SK-MEL-5 (cell line): ENCODE measurements around the gene SMAD3. TPM values are rescaled to one million over a fixed set of nuclear protein-coding genes. Genes with fewer than 3 reads are reported as not detected.
"Not testable (repeated sequence)": the region's sequence is repeated elsewhere in the genome, so short reads cannot be mapped to it uniquely, and the experiment has no call there.

Source experiments
- DNase-seq: peaks from one replicate; pipeline ENCODE4 v3.0.0-alpha.2; 2016; ENCODE audit warnings: low read depth, low spot score
- in situ Hi-C: cut with HindIII; loops from 2 replicates; pipeline ENCODE4 v1.10.0; 2016; ENCODE audit warnings: low sequenced_read_pairs, high pct_unique_total_duplicates, low pct_unique_long_range_greater_than_20kb
- total RNA-seq: library from RNA; depleted of rRNA; stranded (reverse); fragments of >200 nt; shearing (Covaris generic); gene quantifications from 2 replicates; pipeline ENCODE4 v1.2.3, GENCODE V29; 2014

SMAD3 gene
- total RNA-seq, 1 experiment from 2014 or later = 5.6 TPM

- DNase-seq, in situ Hi-C loops: not testable (repeated sequence)
These were observed 87.6 kb downstream of the SMAD3 start for GRCh38 chr15:67153044-67153443.

DNA sequence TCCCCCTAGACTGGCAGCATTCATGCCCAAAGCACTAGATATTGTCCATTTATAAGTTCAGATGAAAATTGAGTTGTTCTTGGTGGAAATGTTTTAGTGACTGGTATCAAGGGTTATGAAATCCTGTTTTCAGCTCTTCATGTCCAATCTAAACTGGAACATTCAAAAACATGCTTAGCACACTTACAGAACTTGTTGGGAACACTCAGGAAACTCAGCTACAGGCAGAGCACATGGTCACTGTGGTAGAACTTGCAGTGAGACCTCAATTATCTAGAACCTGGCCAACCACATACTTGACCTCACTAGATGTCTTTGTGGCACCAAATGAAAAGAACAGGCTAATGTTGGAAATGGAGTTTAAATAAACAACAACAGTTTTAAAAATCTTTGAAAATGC is 88.8 kb downstream of the SMAD3 start:
- DNase-seq = no peak
- in situ Hi-C loops = no loop called here

- no peak for DNase-seq
- in situ Hi-C loops = no loop called here
These were observed 91.0 kb downstream of the SMAD3 start for GRCh38 chr15:67156426-67156825.

DNA sequence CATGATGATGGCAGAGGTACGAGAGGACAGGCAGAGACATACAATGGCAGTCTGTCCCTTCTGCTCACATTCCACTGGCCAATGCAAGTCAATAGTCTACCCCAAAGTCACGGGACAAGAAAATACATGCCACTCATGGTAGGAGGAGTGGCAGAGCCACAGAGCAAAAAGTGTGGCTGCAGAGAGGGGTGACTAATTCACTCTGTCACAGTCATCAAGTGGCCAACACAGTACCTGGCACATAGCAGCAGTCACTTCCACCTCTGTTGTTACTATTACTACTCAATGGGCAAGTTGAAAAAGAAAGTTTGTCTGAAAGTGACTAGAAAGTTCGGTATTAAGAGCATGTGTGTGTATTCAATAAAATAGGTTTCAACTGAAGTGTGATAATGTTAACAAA is 91.4 kb downstream of the SMAD3 start:
- no peak for DNase-seq
- in situ Hi-C loops = no loop called here

- in situ Hi-C loops = no loop called here
- no peak for DNase-seq
These were observed 92.3 kb downstream of the SMAD3 start for GRCh38 chr15:67157521-67158252.

DNA sequence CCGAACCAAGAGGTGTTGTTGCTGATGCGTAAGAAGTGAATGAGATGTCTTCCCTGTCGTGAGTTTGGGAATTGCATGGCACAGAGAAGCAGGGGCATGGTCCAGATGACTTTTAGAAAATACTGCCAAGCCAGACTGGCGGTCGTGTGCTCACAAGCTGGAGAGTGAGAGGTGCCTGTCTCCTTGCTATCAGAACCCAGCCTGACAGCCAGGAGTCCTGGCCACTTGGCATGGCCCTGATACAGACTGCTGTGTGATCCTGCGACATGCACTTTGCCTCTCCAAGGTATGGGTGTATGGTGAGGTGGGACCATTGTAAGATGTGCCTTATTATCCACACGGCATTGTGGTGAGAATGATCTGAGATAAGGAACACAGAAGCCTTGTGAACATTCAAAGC is 93.0 kb downstream of the SMAD3 start:
- in situ Hi-C loops = no loop called here
- DNase-seq = no peak

DNA sequence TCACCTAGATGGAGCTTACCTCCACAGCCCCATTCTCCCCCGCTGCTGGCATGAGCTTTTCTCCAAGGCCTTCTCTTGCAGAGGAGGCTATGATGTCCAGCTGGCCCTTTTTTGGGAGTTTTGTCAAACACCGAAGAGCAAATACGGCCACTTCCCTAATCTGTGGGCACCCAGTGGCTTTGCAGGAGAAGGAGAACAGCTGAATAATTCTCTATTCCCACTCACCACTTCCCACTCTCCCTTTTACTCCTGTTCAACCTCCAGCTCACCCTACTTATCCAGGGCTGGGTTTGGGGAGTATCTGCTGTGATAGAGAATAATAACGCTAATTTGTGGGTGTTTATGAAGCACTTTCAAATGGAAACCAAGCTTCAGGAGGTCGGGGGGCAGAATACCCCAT is 96.0 kb downstream of the SMAD3 start:
- no peak for DNase-seq
- in situ Hi-C loops = no loop called here

DNA sequence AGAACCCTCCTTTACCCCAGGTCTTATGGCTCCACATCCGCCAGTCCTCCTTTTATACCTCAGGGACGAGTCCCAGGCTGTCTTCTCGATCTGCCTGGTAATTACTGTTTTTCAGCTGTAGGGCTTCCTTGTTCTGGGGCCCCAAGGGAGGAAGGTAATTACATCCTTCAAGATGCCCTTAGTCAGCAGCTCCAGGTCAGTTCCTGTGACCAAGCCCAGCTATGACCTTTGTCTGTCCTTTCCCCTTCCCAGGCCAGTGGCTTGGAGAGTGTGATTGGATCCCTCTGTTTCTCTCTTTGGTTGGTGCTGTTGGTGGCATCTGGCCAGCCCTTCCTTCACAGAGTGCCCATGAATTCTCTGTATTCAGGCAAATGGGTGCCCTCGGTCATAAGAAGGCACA is 96.5 kb downstream of the SMAD3 start:
- no peak for DNase-seq
- in situ Hi-C loops = no loop called here

- in situ Hi-C loops = no loop called here
- no peak for DNase-seq
These were observed 97.8 kb downstream of the SMAD3 start for GRCh38 chr15:67163180-67163579.

- no peak for DNase-seq
- in situ Hi-C loops = no loop called here
These were observed 99.0 kb downstream of the SMAD3 start for GRCh38 chr15:67164401-67164791.

- in situ Hi-C loops = no loop called here
- no peak for DNase-seq
These were observed 99.4 kb downstream of the SMAD3 start for GRCh38 chr15:67164811-67165253.

DNA sequence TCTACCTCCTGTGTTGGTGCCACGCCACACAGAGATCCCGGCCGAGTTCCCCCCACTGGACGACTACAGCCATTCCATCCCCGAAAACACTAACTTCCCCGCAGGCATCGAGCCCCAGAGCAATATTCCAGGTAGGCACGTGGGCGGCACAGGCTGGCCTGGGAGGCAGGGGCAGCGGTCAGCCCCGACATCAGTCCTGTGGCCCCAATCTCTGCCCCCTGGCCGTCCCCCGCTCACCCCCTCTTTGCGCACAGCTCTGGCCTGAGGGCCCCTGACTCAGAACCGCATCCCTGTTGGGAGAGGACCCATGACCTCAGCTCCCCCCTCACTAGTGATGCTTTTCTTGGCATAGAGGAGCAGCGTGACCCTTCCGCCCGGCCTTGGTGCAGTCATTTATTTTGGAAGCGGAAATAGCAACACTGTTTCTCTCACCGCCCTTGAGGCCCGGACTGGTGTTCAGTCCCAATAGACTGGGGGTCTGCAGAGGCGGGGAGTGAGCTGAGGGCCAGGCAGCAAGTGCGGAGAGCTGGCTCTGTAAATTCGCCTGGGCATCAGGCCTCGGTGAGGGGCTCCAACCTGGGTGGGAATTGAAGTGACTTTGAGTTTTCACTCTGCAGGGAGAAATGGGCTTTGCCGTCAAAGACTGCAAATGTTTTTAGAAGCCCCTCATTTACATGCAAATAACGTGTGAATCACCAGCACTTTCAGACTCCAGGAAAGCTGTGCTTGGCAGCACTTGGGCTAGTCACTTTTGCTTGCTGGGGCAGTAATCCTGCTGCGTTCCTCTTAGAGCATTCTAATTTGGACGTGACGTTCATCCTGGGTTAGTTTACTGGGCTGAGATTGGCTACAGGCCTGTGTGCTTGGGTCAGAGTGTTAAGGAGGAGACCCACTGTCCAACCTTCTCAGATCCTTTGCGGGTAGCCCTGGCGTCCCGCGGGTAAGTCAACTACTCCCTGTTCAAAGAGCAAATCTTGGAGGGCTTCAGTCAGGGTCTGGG is 100.2 kb downstream of the SMAD3 start:
- in situ Hi-C loops = no loop called here

GRCh38 chr15:67166280-67167009 is 101.0 kb downstream of the SMAD3 start:
- no peak for DNase-seq
- in situ Hi-C loops = no loop called here

More for the DNA sequence above, 100.2 kb downstream of the SMAD3 start:
- no peak for DNase-seq

DNA sequence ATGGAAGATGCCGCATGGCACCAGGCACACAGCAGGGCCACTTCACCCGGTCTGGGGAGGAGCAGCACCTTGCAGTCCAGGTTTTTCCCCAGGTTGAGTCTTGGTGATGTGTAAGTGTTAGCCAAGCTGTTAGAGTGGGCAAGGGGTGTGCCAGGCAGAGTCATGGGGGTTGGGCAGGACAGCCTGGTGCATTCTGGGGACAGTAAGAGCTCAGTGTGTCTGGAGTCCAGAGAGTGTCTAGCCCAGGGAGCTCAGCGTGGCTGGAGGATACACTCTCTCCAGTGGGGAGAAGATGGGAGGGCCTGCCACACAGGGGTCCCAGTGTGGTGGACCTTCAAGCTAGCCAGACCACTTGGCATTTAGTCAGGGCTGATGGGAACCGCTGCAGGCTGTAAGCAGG is 101.7 kb downstream of the SMAD3 start:
- in situ Hi-C loops = no loop called here
- DNase-seq = no peak

DNA sequence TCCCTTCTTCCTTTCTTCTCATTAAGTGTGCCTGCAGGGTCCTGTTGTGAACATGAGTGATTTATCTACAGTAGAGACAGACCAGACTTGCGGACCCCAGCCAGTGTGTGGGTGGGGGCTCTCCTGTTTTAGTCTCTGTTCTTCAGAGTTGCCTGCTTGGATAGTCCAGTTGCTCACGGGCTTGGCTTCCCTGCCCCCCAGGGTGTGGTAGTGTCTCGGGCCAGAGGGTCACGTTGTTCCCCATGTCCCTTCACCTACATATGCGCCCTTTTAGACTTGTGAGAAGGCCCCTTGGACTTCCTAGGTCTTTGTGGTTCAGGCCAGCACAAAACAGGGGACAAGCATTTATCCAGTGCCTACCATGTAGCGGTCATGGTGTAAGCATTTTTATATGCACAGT is 103.3 kb downstream of the SMAD3 start:
- in situ Hi-C loops = no loop called here
- no peak for DNase-seq

DNA sequence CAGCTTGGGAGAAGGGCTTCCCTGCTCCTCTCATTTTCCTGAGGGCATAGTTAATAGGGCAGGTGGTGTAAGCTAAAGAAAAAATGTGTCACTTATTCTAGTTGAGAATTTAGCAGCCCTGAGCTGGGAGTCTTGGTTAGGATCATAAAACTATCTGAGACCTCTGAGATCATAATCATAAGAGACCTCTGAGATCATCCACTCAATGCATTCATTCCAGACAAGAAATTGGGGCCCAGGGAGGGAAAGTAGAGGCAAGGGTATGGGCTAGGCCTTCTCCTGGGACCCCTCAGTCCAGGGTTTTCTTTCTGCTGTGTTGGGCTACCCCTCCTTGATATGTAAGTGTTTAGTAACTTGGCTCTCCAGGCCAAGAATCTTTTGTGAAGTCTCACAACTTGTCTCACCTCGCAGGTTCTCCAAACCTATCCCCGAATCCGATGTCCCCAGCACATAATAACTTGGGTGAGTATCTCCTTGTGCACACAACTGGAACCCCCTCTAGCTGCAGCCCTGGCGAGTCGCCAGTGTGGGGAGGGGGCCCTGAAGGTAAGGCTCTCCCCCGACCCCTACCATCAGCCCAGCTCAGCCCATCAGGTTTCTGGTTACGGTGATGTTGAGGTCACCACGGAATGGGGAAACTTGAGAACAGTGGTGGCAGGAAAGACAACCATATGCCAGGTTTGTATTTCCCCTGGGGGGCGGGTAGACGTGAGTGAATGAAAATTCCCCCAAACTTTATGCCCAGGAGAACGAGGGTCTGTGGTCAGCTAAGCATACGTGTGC is 104.9 kb downstream of the SMAD3 start:
- DNase-seq = no peak
- in situ Hi-C loops = no loop called here

DNA sequence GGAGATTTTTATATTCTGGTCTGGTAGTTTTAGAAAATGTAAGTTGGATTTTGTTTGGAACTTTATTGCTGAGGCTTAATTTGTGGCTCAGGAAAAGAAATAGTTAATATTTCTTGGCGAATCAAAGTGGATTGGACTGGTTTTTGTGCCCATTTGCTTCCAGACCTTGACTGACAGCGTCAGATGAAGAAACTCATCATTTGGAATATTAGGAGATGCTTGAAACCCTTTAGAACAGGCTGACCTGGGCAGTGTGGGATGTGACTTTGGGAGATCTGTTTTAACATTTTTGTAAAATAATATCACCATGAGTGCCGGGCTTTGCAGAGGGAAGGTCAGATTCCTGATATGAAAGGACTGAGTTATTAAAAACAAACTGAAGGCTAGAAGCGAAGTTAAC is 106.1 kb downstream of the SMAD3 start:
- in situ Hi-C loops = no loop called here
- DNase-seq = no peak
